HEK293 (cell line): ENCODE data around the gene FAAP100.

ENCODE experiments used
- CTCF ChIA-PET: fragments of 350-600 bp; formaldehyde crosslinking; extraction: SDS; loops from one replicate; lab custom pipeline; 2021; ENCODE audit warnings: antibody characterized with exemption; lab: Yijun Ruan, JAX
- POLR2A ChIA-PET: fragments of 300-600 bp; formaldehyde crosslinking; extraction: SDS; loops from one replicate; lab custom pipeline; 2020; ENCODE audit warnings: antibody characterized with exemption, inconsistent platforms; lab: Yijun Ruan, JAX
- H3K27ac ChIP-seq: fragments of 200-500 bp; sonication (Bioruptor generic); 2 replicates; pipeline ENCODE4 v1.5.1; 2014; ENCODE audit warnings: low read depth, low read length, control low read depth, inconsistent platforms; ENCODE audit errors: extremely low read depth
- H3K36me3 ChIP-seq, 2 experiments: fragments of 200-500 bp in 1 of 2; sonication (Bioruptor generic) in 1 of 2; 1 replicate in 1 of 2; 2 replicates in 1 of 2; pipeline ENCODE4 v1.5.1; 2014 to 2017; ENCODE audit warnings: inconsistent platforms in 2 of 2, low read length in 2 of 2; ENCODE audit not compliant: control insufficient read depth in 2 of 2, insufficient read depth in 1 of 2
- H3K4me1 ChIP-seq: fragments of 200-500 bp; sonication (Bioruptor generic); 2 replicates; pipeline ENCODE4 v1.5.1; 2014; ENCODE audit warnings: mild to moderate bottlenecking, low read length, inconsistent platforms; ENCODE audit not compliant: control insufficient read depth, insufficient read depth
- H3K4me3 ChIP-seq: 2 replicates; pipeline ENCODE4 v1.5.1; 2011; ENCODE audit warnings: low read depth, mild to moderate bottlenecking, control low read depth, low read length, moderate library complexity
- H3K9me3 ChIP-seq: fragments of 200-500 bp; sonication (Bioruptor generic); 2 replicates; pipeline ENCODE4 v1.5.1; 2014; ENCODE audit warnings: low read depth, low read length, inconsistent platforms; ENCODE audit not compliant: control insufficient read depth, insufficient read depth
- CTCF ChIP-seq: fragments of 450-650 bp; formaldehyde crosslinking; IDR thresholded peaks from 2 replicates; pipeline ENCODE4 v1.5.1; 2016; ENCODE audit warnings: missing biosample characterization, missing genetic modification characterization
- GLIS2 ChIP-seq: fragments of 450-650 bp; formaldehyde crosslinking; IDR thresholded peaks from 2 replicates; pipeline ENCODE4 v1.5.1; 2016; ENCODE audit warnings: missing biosample characterization, missing genetic modification characterization
- HIC1 ChIP-seq: fragments of 450-650 bp; formaldehyde crosslinking; IDR thresholded peaks from 2 replicates; pipeline ENCODE4 v1.5.1; 2016; ENCODE audit warnings: missing biosample characterization, missing genetic modification characterization
- KLF1 ChIP-seq: fragments of 450-650 bp; formaldehyde crosslinking; IDR thresholded peaks from 2 replicates; pipeline ENCODE4 v1.5.1; 2016; ENCODE audit warnings: missing biosample characterization, missing genetic modification characterization
- PATZ1 ChIP-seq: fragments of 450-650 bp; formaldehyde crosslinking; IDR thresholded peaks from 2 replicates; pipeline ENCODE4 v1.5.1; 2016; ENCODE audit warnings: missing biosample characterization, missing genetic modification characterization
- ZBTB7A ChIP-seq: fragments of 450-650 bp; formaldehyde crosslinking; IDR thresholded peaks from 2 replicates; pipeline ENCODE4 v1.5.1; 2016; ENCODE audit warnings: low read depth, missing biosample characterization, missing genetic modification characterization
- ZNF138 ChIP-seq: fragments of 450-650 bp; formaldehyde crosslinking; IDR thresholded peaks from 2 replicates; pipeline ENCODE4 v1.5.1; 2016; ENCODE audit warnings: missing biosample characterization, missing genetic modification characterization, borderline replicate concordance
- ZNF2 ChIP-seq: fragments of 450-650 bp; formaldehyde crosslinking; IDR thresholded peaks from 2 replicates; pipeline ENCODE4 v1.5.1; 2016; ENCODE audit warnings: missing biosample characterization, missing genetic modification characterization
- ZNF341 ChIP-seq: fragments of 450-650 bp; formaldehyde crosslinking; IDR thresholded peaks from 2 replicates; pipeline ENCODE4; 2016; ENCODE audit warnings: low read depth, missing biosample characterization, missing genetic modification characterization
- ZNF610 ChIP-seq: fragments of 450-650 bp; formaldehyde crosslinking; IDR thresholded peaks from 2 replicates; pipeline ENCODE4 v1.5.1; 2016; ENCODE audit warnings: missing biosample characterization, missing genetic modification characterization, borderline replicate concordance
- ZNF626 ChIP-seq: fragments of 450-650 bp; sonication (Bioruptor Pico); formaldehyde crosslinking; IDR thresholded peaks from 2 replicates; pipeline ENCODE4 v1.5.1; 2018; ENCODE audit warnings: missing biosample characterization, missing genetic modification characterization, inconsistent platforms
- TF ChIP-seq, protein P1 (sequence below): fragments of 450-650 bp; formaldehyde crosslinking; conservative IDR thresholded peaks from 2 replicates; pipeline ENCODE4 v1.5.1; 2016; ENCODE audit warnings: low read depth, missing biosample characterization, missing genetic modification characterization
- TF ChIP-seq, protein P2 (sequence below): IDR thresholded peaks from 2 replicates; pipeline ENCODE4 v1.6.1; 2011; ENCODE audit warnings: mild to moderate bottlenecking, low read depth, low read length, borderline replicate concordance

Gene FAAP100

DNA sequence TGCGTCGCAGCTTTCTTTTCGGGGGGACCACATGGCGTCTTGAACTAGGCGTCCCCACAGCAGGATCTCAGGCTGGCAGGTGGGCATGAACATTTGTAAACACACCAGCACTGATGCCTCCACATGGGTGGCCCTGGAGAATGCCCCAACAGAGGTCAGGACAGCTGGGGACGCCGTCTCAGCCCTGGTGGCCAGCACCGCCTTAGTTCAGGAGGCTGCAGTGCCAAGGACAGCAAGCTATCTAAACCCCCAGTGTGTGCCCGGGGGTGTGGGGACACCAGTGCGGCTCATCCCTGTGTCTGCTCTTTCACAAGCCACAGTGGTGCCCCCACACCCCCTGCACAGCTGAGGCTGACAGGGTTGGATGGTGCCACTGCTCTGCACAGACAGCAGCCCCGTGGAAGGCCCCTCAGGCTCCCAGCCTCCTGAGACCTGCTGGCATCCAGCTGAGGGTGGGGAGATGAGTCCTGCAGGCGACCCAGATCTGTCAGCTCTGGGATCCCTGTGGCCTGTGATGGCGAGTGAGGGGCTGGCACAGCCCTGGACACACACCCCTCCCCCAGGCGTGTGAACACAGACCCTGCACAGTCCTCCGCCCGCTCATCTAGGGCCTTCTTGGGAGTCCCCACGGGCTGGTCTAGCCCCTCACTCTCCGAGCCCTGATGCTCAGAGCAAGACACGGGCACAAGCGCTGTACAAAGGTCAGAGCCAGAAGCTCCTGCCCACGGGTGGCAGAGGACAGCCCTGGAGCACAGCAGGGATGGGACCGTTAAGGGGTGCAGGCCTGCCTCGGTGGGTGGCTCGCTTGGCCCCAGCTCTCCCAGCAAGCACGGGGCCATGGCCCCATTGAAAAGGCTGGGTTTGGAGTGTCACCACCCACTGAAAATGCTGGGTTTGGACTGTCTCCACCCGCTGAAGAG, 13.2 kb downstream of the FAAP100 start:
- Histone ChIP-seq H3K9me3 (no peaks in the 10 kb centered on the region), H3K36me3 (peaks cover 0 to 50% of the 10 kb centered on the region in 2 experiments; a peak in 2 of 3 replicates), H3K4me1 (no peaks in the 10 kb centered on the region), H3K27ac (no peak overlapping the region), H3K4me3 (no peak overlapping the region)
- CTCF ChIA-PET: interaction anchor here (0.6 to 1.6 kb wide), 7 partner anchors 19 to 286 kb away, joined by 3 to 9 read pairs (median 5); no protein-coding TSS in a partner anchor
- POLR2A ChIA-PET: interaction anchor here (0.8 to 1.0 kb wide), 4 partner anchors 10 to 28 kb away, joined by 3 to 4 read pairs (median 3); no protein-coding TSS in a partner anchor
- no peak for TF ChIP-seq ZNF138 (tag by site-specific recombination)
- TF ChIP-seq, protein P1, sequence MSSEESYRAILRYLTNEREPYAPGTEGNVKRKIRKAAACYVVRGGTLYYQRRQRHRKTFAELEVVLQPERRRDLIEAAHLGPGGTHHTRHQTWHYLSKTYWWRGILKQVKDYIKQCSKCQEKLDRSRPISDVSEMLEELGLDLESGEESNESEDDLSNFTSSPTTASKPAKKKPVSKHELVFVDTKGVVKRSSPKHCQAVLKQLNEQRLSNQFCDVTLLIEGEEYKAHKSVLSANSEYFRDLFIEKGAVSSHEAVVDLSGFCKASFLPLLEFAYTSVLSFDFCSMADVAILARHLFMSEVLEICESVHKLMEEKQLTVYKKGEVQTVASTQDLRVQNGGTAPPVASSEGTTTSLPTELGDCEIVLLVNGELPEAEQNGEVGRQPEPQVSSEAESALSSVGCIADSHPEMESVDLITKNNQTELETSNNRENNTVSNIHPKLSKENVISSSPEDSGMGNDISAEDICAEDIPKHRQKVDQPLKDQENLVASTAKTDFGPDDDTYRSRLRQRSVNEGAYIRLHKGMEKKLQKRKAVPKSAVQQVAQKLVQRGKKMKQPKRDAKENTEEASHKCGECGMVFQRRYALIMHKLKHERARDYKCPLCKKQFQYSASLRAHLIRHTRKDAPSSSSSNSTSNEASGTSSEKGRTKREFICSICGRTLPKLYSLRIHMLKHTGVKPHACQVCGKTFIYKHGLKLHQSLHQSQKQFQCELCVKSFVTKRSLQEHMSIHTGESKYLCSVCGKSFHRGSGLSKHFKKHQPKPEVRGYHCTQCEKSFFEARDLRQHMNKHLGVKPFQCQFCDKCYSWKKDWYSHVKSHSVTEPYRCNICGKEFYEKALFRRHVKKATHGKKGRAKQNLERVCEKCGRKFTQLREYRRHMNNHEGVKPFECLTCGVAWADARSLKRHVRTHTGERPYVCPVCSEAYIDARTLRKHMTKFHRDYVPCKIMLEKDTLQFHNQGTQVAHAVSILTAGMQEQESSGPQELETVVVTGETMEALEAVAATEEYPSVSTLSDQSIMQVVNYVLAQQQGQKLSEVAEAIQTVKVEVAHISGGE: no peak
- TF ChIP-seq PATZ1 (tag by site-specific recombination): no peak

- TF ChIP-seq ZNF2 (tag by site-specific recombination) (no peak), GLIS2 (tag by site-specific recombination) (0 out of 2 replicates have a peak, but pooled peaks have one; percentile 17)
- TF ChIP-seq, all 188 proteins: peak for 1
- Histone ChIP-seq H3K9me3 (no peaks in the 10 kb centered on the region), H3K27ac (no peak overlapping the region), H3K36me3 (peaks cover 0 to 41% of the 10 kb centered on the region in 2 experiments; a peak in 2 of 3 replicates), H3K4me1 (no peaks in the 10 kb centered on the region), H3K4me3 (no peak overlapping the region)
- CTCF ChIA-PET: interaction anchor here (0.7 to 1.6 kb wide), 8 partner anchors 15 to 285 kb away, joined by 3 to 9 read pairs (median 4); no protein-coding TSS in a partner anchor
- POLR2A ChIA-PET: interaction anchor here (0.8 to 1.0 kb wide), 4 partner anchors 9 to 29 kb away, joined by 3 to 4 read pairs (median 3); no protein-coding TSS in a partner anchor
Measured at GRCh38 chr17:81537856-81538555, 14.1 kb downstream of the FAAP100 start.

- H3K4me1 ChIP-seq: no peaks in the 10 kb centered on the region
- no peaks in the 10 kb centered on the region for H3K9me3 ChIP-seq
- TF ChIP-seq ZNF341 (tag by site-specific recombination): 0 out of 2 replicates have a peak, but pooled peaks have one; percentile 56
- peak; percentile 38 for TF ChIP-seq KLF1 (tag by site-specific recombination)
- no peak for TF ChIP-seq ZNF626 (tag by site-specific recombination)
- TF ChIP-seq CTCF (tag by site-specific recombination): peak; percentile 75
- peak; percentile 84 for TF ChIP-seq HIC1 (tag by site-specific recombination)
- TF ChIP-seq, protein P2, sequence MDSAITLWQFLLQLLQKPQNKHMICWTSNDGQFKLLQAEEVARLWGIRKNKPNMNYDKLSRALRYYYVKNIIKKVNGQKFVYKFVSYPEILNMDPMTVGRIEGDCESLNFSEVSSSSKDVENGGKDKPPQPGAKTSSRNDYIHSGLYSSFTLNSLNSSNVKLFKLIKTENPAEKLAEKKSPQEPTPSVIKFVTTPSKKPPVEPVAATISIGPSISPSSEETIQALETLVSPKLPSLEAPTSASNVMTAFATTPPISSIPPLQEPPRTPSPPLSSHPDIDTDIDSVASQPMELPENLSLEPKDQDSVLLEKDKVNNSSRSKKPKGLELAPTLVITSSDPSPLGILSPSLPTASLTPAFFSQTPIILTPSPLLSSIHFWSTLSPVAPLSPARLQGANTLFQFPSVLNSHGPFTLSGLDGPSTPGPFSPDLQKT: no peak
- TF ChIP-seq ZNF610 (tag by site-specific recombination): no peak
- 0 out of 2 replicates have a peak, but pooled peaks have one; percentile 22 for TF ChIP-seq ZBTB7A (tag by site-specific recombination)
- TF ChIP-seq, all 188 proteins: peak for 5
- H3K4me3 ChIP-seq: no peak overlapping the region
- POLR2A ChIA-PET: interaction anchor here (1.0 kb wide), 1 partner anchor 15 kb away, joined by 3 read pairs; no protein-coding TSS in a partner anchor
- H3K27ac ChIP-seq: no peak overlapping the region
- peaks cover 0 to 35% of the 10 kb centered on the region in 2 experiments; a peak in 2 of 3 replicates for H3K36me3 ChIP-seq
- CTCF ChIA-PET: interaction anchor here (0.6 to 1.6 kb wide), 6 partner anchors 15 to 464 kb away, joined by 3 to 9 read pairs (median 4); no protein-coding TSS in a partner anchor
Measured at GRCh38 chr17:81537343-81537855, 14.8 kb downstream of the FAAP100 start.
